Panc1 (cell line): Measurements from ENCODE around the gene VRTN. TPM values are rescaled to one million over a fixed set of nuclear protein-coding genes. Genes with fewer than 3 reads are reported as not detected.
"Not testable (repeated sequence)": the region's sequence is repeated elsewhere in the genome, so short reads cannot be mapped to it uniquely, and the experiment has no call there.

ENCODE experiments used
- ATAC-seq: fragments of 200-7000 bp; cut with Tn5 transposase; 2 replicates; pipeline ENCODE4 v1.9.1; 2020; ENCODE audit warnings: mild to moderate bottlenecking, moderate library complexity
- BruUV-seq: library from RNA; stranded (reverse); fragments of 400-500 nt; replicated peaks from 2 replicates; lab custom pipeline; 2021; lab: Mats Ljungman, UMichigan
- CTCF ChIA-PET: fragments of 300-600 bp; sonication (Branson Sonifier 250); formaldehyde crosslinking; loops from one replicate; lab custom pipeline; 2022; ENCODE audit warnings: antibody characterized with exemption; lab: Charles Lee
- POLR2A ChIA-PET: fragments of 300-600 bp; sonication (Branson Sonifier 250); formaldehyde crosslinking; loops from one replicate; lab custom pipeline; 2022; ENCODE audit warnings: antibody characterized with exemption; lab: Charles Lee
- DNase-seq: peaks from one replicate; pipeline ENCODE4 v3.0.0-alpha.2; 2010; ENCODE audit warnings: low read depth, low spot score
- H3K27ac ChIP-seq: 2 replicates; pipeline ENCODE4 v1.5.1; 2011; ENCODE audit warnings: mild to moderate bottlenecking, low read length, inconsistent platforms
- H3K27me3 ChIP-seq: fragments of 200-500 bp; sonication (Bioruptor generic); 2 replicates; pipeline ENCODE4 v1.6.0; 2014; ENCODE audit warnings: low read length, inconsistent platforms; ENCODE audit not compliant: control insufficient read depth, insufficient read depth
- H3K36me3 ChIP-seq: fragments of 200-500 bp; sonication (Bioruptor generic); 2 replicates; pipeline ENCODE4 v1.5.1; 2014; ENCODE audit warnings: inconsistent platforms, mild to moderate bottlenecking, low read length, moderate library complexity; ENCODE audit not compliant: control insufficient read depth, insufficient read depth
- H3K4me1 ChIP-seq: 2 replicates; pipeline ENCODE4 v1.5.1; 2011; ENCODE audit warnings: inconsistent platforms, mild to moderate bottlenecking, low read length, moderate library complexity; ENCODE audit not compliant: control insufficient read depth, insufficient read depth
- H3K4me3 ChIP-seq, 2 experiments: 2 replicates each; pipeline ENCODE4 v1.5.1; 2011 to 2012; ENCODE audit warnings: low read depth in 2 of 2, low read length in 2 of 2, mild to moderate bottlenecking in 2 of 2, inconsistent platforms in 1 of 2, moderate library complexity in 1 of 2
- H3K9me3 ChIP-seq: fragments of 200-500 bp; sonication (Bioruptor generic); 2 replicates; pipeline ENCODE4 v1.5.1; 2014; ENCODE audit warnings: low read depth, mild to moderate bottlenecking, inconsistent platforms, low read length, moderate library complexity; ENCODE audit not compliant: control insufficient read depth, insufficient read depth
- CTCF ChIP-seq: fragments of 450-650 bp; IDR thresholded peaks from 2 replicates; pipeline ENCODE4 v1.5.1; 2017; ENCODE audit warnings: mild to moderate bottlenecking
- POLR2AphosphoS5 ChIP-seq: IDR thresholded peaks from 2 replicates; pipeline ENCODE4 v1.6.1; 2012; ENCODE audit warnings: mild to moderate bottlenecking, low read depth, low read length, moderate library complexity
- REST ChIP-seq, 2 experiments: IDR thresholded peaks; 2 replicates each; pipeline ENCODE4 v1.6.1; 2011 to 2012; ENCODE audit warnings: low read depth in 2 of 2, control low read depth in 1 of 2, low read length in 1 of 2, mild to moderate bottlenecking in 1 of 2, moderate library complexity in 1 of 2; ENCODE audit not compliant: insufficient read depth in 1 of 2
- SIN3A ChIP-seq: IDR thresholded peaks from 2 replicates; pipeline ENCODE4 v1.6.1; 2012; ENCODE audit warnings: low read depth, mild to moderate bottlenecking, low read length, moderate library complexity, borderline replicate concordance; ENCODE audit not compliant: insufficient read depth
- TCF7L2 ChIP-seq: IDR thresholded peaks from 2 replicates; pipeline ENCODE4 v1.6.1; 2011; ENCODE audit warnings: mild to moderate bottlenecking, low read depth, low read length, inconsistent platforms
- in situ Hi-C: cut with HindIII; loops from 2 replicates; pipeline ENCODE4 v1.10.0; 2016; ENCODE audit warnings: low sequenced_read_pairs, low pct_unique_long_range_greater_than_20kb
- intact Hi-C: fragments of 100-400 bp; cut with micrococcal nuclease; formaldehyde crosslinking; loops from one replicate; pipeline ENCODE4 v1.10.0; 2022; ENCODE audit not compliant: unreplicated experiment
- total RNA-seq: library from RNA; stranded (reverse); gene quantifications from one replicate; pipeline ENCODE4 v1.2.1, GENCODE V29; 2021; ENCODE audit not compliant: unreplicated experiment

Gene VRTN
- total RNA-seq, 1 experiment from 2014 or later: not detected

GRCh38 chr14:74382231-74382630 is 34.0 kb downstream of the VRTN start:
- TF ChIP-seq REST (IDR thresholded peaks at IDR 0.05; ENCODE audit: insufficient read depth in 1 of 2, low read depth in 2 of 2, low read length in 1 of 2): no peak
- no peak for TF ChIP-seq SIN3A
- TF ChIP-seq POLR2AphosphoS5: no peak
- TF ChIP-seq TCF7L2: no peak
- no peak for TF ChIP-seq CTCF
- in situ Hi-C loops (no loop called here), intact Hi-C loops (no loop called here)
- CTCF ChIA-PET: interaction anchor here (0.7 kb wide), 1 partner anchor 171 kb away, joined by 4 read pairs; no protein-coding TSS in a partner anchor
- no TSS peak for BruUV-seq
- no peak for DNase-seq
- no peak for ATAC-seq
- H3K27me3 ChIP-seq: peaks cover under 1% of the 10 kb centered on the region; the same call in 1 of the 2 replicates
- POLR2A ChIA-PET: interaction anchor here (0.5 to 0.8 kb wide), 4 partner anchors 12 to 237 kb away, joined by 3 to 5 read pairs (median 4); no protein-coding TSS in a partner anchor
- H3K27ac ChIP-seq: no peak overlapping the region
- no peak overlapping the region for H3K4me3 ChIP-seq
- H3K4me1 ChIP-seq: no peaks in the 10 kb centered on the region
- H3K9me3 ChIP-seq: no peaks in the 10 kb centered on the region
- H3K36me3 ChIP-seq: no peaks in the 10 kb centered on the region

GRCh38 chr14:74389980-74390379 is 41.7 kb downstream of the VRTN start:
- intact Hi-C loops (no loop called here), in situ Hi-C loops (no loop called here)
- Histone ChIP-seq H3K27ac (no peak overlapping the region), H3K4me1 (no peaks in the 10 kb centered on the region), H3K4me3 (no peak overlapping the region), H3K9me3 (no peaks in the 10 kb centered on the region), H3K36me3 (no peaks in the 10 kb centered on the region), H3K27me3 (peaks cover 2% of the 10 kb centered on the region; the same call in 1 of the 2 replicates)
- no TSS peak for BruUV-seq
- POLR2A ChIA-PET: no interaction called here
- no peak for ATAC-seq
- DNase-seq: no peak
- no peak for TF ChIP-seq REST (IDR thresholded peaks at IDR 0.05; ENCODE audit: insufficient read depth in 1 of 2, low read depth in 2 of 2, low read length in 1 of 2)
- TF ChIP-seq POLR2AphosphoS5: no peak
- no peak for TF ChIP-seq CTCF
- TF ChIP-seq TCF7L2: no peak
- no peak for TF ChIP-seq SIN3A
- CTCF ChIA-PET: no interaction called here

GRCh38 chr14:74390505-74390904 is 42.2 kb downstream of the VRTN start:
- BruUV-seq, POLR2A ChIA-PET, H3K9me3 ChIP-seq, H3K27me3 ChIP-seq, CTCF ChIA-PET, in situ Hi-C loops, H3K27ac ChIP-seq, ATAC-seq, H3K4me3 ChIP-seq, H3K4me1 ChIP-seq, DNase-seq, intact Hi-C loops, H3K36me3 ChIP-seq: not testable (repeated sequence)
